ENCODE measurements around the gene LAYN.

DNA sequence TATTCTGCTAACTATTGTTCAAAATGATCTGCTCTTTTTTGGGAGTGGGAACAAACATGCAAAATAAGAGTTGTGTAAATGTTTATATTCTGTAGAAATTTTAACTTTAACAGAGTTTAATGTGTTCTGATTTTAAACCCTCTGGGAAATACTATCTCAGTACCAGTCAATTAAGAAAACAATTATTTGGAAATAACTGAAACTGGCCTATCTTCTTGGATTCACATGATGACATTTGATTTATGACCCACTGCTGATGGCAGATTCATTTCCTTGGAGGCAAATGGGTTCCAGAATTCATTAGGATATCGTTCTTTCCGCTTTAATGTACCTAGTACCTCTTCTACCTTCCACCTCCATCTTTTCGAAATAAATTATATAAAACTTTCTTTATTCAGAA lies 67.2 kb downstream of the LAYN start:
- TF ChIP-seq, protein P1, sequence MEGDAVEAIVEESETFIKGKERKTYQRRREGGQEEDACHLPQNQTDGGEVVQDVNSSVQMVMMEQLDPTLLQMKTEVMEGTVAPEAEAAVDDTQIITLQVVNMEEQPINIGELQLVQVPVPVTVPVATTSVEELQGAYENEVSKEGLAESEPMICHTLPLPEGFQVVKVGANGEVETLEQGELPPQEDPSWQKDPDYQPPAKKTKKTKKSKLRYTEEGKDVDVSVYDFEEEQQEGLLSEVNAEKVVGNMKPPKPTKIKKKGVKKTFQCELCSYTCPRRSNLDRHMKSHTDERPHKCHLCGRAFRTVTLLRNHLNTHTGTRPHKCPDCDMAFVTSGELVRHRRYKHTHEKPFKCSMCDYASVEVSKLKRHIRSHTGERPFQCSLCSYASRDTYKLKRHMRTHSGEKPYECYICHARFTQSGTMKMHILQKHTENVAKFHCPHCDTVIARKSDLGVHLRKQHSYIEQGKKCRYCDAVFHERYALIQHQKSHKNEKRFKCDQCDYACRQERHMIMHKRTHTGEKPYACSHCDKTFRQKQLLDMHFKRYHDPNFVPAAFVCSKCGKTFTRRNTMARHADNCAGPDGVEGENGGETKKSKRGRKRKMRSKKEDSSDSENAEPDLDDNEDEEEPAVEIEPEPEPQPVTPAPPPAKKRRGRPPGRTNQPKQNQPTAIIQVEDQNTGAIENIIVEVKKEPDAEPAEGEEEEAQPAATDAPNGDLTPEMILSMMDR (IDR thresholded peaks at IDR 0.05): no peak
- TF ChIP-seq POLR2A (IDR thresholded peaks at IDR 0.05) (no peak), POLR2AphosphoS5 (IDR thresholded peaks at IDR 0.05) (no peak), EP300 (IDR thresholded peaks at IDR 0.05) (no peak)

All from gastroesophageal sphincter (tissue), 3 donors.